Neural cell (in vitro differentiated cells): ENCODE results near the gene MXRA8. TPM values are rescaled to one million over a fixed set of nuclear protein-coding genes. Genes with fewer than 3 reads are reported as not detected.

Experiments used
- H2AFZ ChIP-seq: fragments of 200-600, 300-800 bp; sonication (generic), shearing (Covaris generic); 2 replicates; pipeline ENCODE4 v1.6.0; 2014; ENCODE audit warnings: low read depth, mild to moderate bottlenecking, antibody characterized with exemption, low read length, moderate library complexity
- H3F3A ChIP-seq: fragments of 200-600 bp; shearing (Covaris generic); 2 replicates; pipeline ENCODE4 v1.6.1; 2016; ENCODE audit warnings: mild to moderate bottlenecking, moderate library complexity, mixed read lengths, antibody characterized with exemption, low read length; ENCODE audit not compliant: insufficient read depth, poor library complexity, severe bottlenecking
- H3K27ac ChIP-seq: fragments of 200-600, 300-800 bp; sonication (generic), shearing (Covaris generic); 2 replicates; pipeline ENCODE4 v1.5.1; 2014; ENCODE audit warnings: mild to moderate bottlenecking, low read length, moderate library complexity
- H3K27me3 ChIP-seq: fragments of 300-800, 200-600 bp; sonication (generic), shearing (Covaris generic); 2 replicates; pipeline ENCODE4 v1.6.0; 2014; ENCODE audit warnings: mild to moderate bottlenecking, low read depth, low read length, moderate library complexity; ENCODE audit not compliant: insufficient read depth
- H3K36me3 ChIP-seq: fragments of 300-800, 200-600 bp; sonication (generic), shearing (Covaris generic); 2 replicates; pipeline ENCODE4 v1.5.1; 2014; ENCODE audit warnings: mild to moderate bottlenecking, antibody characterized with exemption, low read length, moderate library complexity; ENCODE audit not compliant: insufficient read depth
- H3K4me2 ChIP-seq: fragments of 300-800, 200-600 bp; sonication (generic), shearing (Covaris generic); 2 replicates; pipeline ENCODE4 v1.6.0; 2014; ENCODE audit warnings: mild to moderate bottlenecking, low read length
- H3K4me3 ChIP-seq: fragments of 300-800, 200-600 bp; sonication (generic), shearing (Covaris generic); 2 replicates; pipeline ENCODE4 v1.5.1; 2014; ENCODE audit warnings: mild to moderate bottlenecking, low read length, moderate library complexity
- H3K79me2 ChIP-seq: fragments of 200-600 bp; shearing (Covaris generic); replicated peaks from 2 replicates; pipeline ENCODE4 v1.6.0; 2014; ENCODE audit warnings: mild to moderate bottlenecking, low read length, moderate library complexity; ENCODE audit not compliant: insufficient read depth
- H3K9ac ChIP-seq: fragments of 300-800, 200-600 bp; sonication (generic), shearing (Covaris generic); 2 replicates; pipeline ENCODE4 v1.6.1; 2016; ENCODE audit warnings: mild to moderate bottlenecking, low read length, mixed read lengths
- H3K9me2 ChIP-seq: fragments of 200-600 bp; shearing (Covaris generic); 2 replicates; pipeline ENCODE4 v1.6.1; 2016; ENCODE audit warnings: mild to moderate bottlenecking, low read length, mixed read lengths; ENCODE audit not compliant: insufficient read depth
- H3K9me3 ChIP-seq: fragments of 200-600, 300-800 bp; sonication (generic), shearing (Covaris generic); 2 replicates; pipeline ENCODE4 v1.6.1; 2016; ENCODE audit warnings: mild to moderate bottlenecking, mixed run types, low read length, moderate library complexity, mixed read lengths
- H4K20me1 ChIP-seq: fragments of 200-600 bp; shearing (Covaris generic); 2 replicates; pipeline ENCODE4 v1.6.1; 2016; ENCODE audit warnings: mild to moderate bottlenecking, mixed run types; ENCODE audit not compliant: insufficient read depth
- CTCF ChIP-seq: fragments of 450-650 bp; IDR thresholded peaks from 2 replicates; pipeline ENCODE4 v1.5.1; 2014; ENCODE audit warnings: antibody characterized with exemption, mild to moderate bottlenecking, moderate library complexity; ENCODE audit not compliant: poor library complexity, severe bottlenecking
- EP300 ChIP-seq: fragments of 450-650 bp; conservative IDR thresholded peaks from 2 replicates; pipeline ENCODE4 v1.6.1; 2014; ENCODE audit warnings: antibody characterized with exemption, mild to moderate bottlenecking, moderate library complexity; ENCODE audit not compliant: poor library complexity, severe bottlenecking
- EZH2 ChIP-seq: fragments of 200-600, 300-800 bp; shearing (Covaris generic), sonication (generic); IDR thresholded peaks from 2 replicates; pipeline ENCODE4 v1.6.1; 2014; ENCODE audit warnings: antibody characterized with exemption, low read length, borderline replicate concordance, mild to moderate bottlenecking; ENCODE audit not compliant: insufficient read depth, poor library complexity, severe bottlenecking
- MXI1 ChIP-seq: fragments of 450-650 bp; conservative IDR thresholded peaks from 2 replicates; pipeline ENCODE4 v1.6.1; 2014; ENCODE audit warnings: antibody characterized with exemption, mild to moderate bottlenecking; ENCODE audit not compliant: poor library complexity, severe bottlenecking
- POLR2AphosphoS5 ChIP-seq: IDR thresholded peaks from 2 replicates; pipeline ENCODE4 v1.6.1; 2012
- RAD21 ChIP-seq: fragments of 450-650 bp; conservative IDR thresholded peaks from 2 replicates; pipeline ENCODE4 v1.6.1; 2014; ENCODE audit warnings: antibody characterized with exemption, mild to moderate bottlenecking, moderate library complexity
- REST ChIP-seq: IDR thresholded peaks from 2 replicates; pipeline ENCODE4 v1.6.1; 2012; ENCODE audit warnings: borderline replicate concordance
- SMC3 ChIP-seq: fragments of 450-650 bp; conservative IDR thresholded peaks from 2 replicates; pipeline ENCODE4 v1.6.1; 2014; ENCODE audit warnings: antibody characterized with exemption, mild to moderate bottlenecking, moderate library complexity; ENCODE audit not compliant: poor library complexity
- TAF1 ChIP-seq: IDR thresholded peaks from 2 replicates; pipeline ENCODE4 v1.6.1; 2012; ENCODE audit warnings: low read depth
- polyA plus RNA-seq: library from polyadenylated mRNA; depleted of rRNA; stranded (reverse); fragments of >200 nt; gene quantifications from 2 replicates; pipeline ENCODE4 v1.2.3, GENCODE V29; 2014

MXRA8 gene
- polyA plus RNA-seq, 1 donor from 2014 or later: 1.7 TPM

GRCh38 chr1:1360506-1361169 is 2.3 kb upstream of the MXRA8 start:
- Histone ChIP-seq H3K27ac (no peak overlapping the region), H3K36me3 (no peaks in the 10 kb centered on the region), H3K9ac (no peak overlapping the region), H3K4me2 (no peak overlapping the region), H3K9me2 (no peaks in the 10 kb centered on the region), H2AFZ (no peak overlapping the region), H4K20me1 (no peaks in the 10 kb centered on the region), H3F3A (no peaks in the 10 kb centered on the region), H3K9me3 (no peaks in the 10 kb centered on the region), H3K27me3 (no peaks in the 10 kb centered on the region), H3K4me3 (no peak overlapping the region), H3K79me2 (no peaks in the 10 kb centered on the region)
- TF ChIP-seq RAD21 (no peak), SMC3 (no peak), REST (no peak), TAF1 (no peak), MXI1 (no peak), POLR2AphosphoS5 (no peak), EP300 (no peak), CTCF (no peak), EZH2 (no peak)

- no peaks in the 10 kb centered on the region for H3F3A ChIP-seq
- H3K27me3 ChIP-seq: peaks cover 4% of the 10 kb centered on the region
- no peak overlapping the region for H3K4me3 ChIP-seq
- H3K36me3 ChIP-seq: no peaks in the 10 kb centered on the region
- no peaks in the 10 kb centered on the region for H3K9me2 ChIP-seq
- TF ChIP-seq TAF1 (no peak), EZH2 (no peak), RAD21 (no peak), POLR2AphosphoS5 (no peak), CTCF (no peak), REST (no peak), MXI1 (no peak), EP300 (no peak), SMC3 (no peak)
- H3K4me2 ChIP-seq: no peak overlapping the region
- H3K79me2 ChIP-seq: no peaks in the 10 kb centered on the region
- H3K27ac ChIP-seq: no peak overlapping the region
- no peaks in the 10 kb centered on the region for H4K20me1 ChIP-seq
- H3K9me3 ChIP-seq: no peaks in the 10 kb centered on the region
- H2AFZ ChIP-seq: no peak overlapping the region
- H3K9ac ChIP-seq: no peak overlapping the region
These were observed 1.5 kb upstream of the MXRA8 start for GRCh38 chr1:1359664-1360468.
